ENCODE results near the gene LRRC55. TPM values are rescaled to one million over a fixed set of nuclear protein-coding genes. Genes with fewer than 3 reads are reported as not detected.

The LRRC55 gene
- total RNA-seq, 2 donors from 2014 or later: 0.09 to 0.45 TPM

GRCh38 chr11:57223601-57224000 is 41.8 kb downstream of the LRRC55 start:
- ATAC-seq (no peak), DNase-seq (no peak)
- intact Hi-C loops (cut with DNase I, micrococcal nuclease): no loop called here

GRCh38 chr11:57224128-57224527 is 42.4 kb downstream of the LRRC55 start:
- DNase-seq (no peak), ATAC-seq (no peak)
- intact Hi-C loops (cut with DNase I, micrococcal nuclease): no loop called here

GRCh38 chr11:57224537-57224936 is 42.8 kb downstream of the LRRC55 start:
- no peak for ATAC-seq
- intact Hi-C loops (cut with DNase I, micrococcal nuclease): no loop called here
- no peak for DNase-seq

DNA sequence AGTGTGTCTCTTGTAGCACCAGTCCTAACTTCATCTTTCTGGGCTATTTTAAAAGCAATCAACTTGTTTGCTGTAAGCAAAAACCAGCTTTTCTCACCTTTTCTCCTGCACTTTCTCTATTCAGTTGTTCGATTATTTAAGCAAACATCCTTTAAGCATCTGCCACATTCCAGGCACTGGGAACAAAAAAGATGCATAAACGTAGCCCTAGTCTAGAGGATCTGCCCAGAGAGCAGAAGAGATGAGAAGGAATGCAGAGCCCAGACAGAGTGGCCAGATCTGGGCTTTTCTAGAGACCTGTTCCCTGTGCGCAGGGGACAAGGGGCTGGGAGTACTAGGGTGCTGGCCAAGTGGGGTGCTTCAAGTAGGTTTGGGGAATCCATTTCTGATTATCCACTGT is 46.8 kb downstream of the LRRC55 start:
- no peak for DNase-seq
- ATAC-seq: no peak
- intact Hi-C loops (cut with DNase I, micrococcal nuclease): no loop called here

DNA sequence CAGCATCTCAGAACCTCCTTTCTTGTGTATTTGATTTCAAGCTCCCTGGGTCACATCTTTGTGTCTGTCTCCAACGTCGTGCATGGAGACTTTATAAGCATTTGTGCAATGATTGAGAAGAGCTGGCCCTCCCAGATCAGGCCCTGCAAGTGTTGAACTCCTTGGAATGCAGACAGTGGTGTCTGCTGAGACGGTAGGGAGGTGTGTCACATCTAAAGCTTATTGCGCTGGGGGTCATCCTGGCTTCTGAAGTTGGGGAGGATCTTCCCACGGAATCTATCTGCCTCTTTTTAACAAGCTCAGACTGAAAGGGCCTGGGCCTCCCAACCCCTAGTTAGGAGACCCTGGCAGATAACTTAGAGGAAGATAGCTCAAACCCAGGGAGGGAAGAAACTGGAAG is 48.6 kb downstream of the LRRC55 start:
- ATAC-seq: no peak
- intact Hi-C loops (cut with DNase I, micrococcal nuclease): no loop called here
- no peak for DNase-seq

DNA sequence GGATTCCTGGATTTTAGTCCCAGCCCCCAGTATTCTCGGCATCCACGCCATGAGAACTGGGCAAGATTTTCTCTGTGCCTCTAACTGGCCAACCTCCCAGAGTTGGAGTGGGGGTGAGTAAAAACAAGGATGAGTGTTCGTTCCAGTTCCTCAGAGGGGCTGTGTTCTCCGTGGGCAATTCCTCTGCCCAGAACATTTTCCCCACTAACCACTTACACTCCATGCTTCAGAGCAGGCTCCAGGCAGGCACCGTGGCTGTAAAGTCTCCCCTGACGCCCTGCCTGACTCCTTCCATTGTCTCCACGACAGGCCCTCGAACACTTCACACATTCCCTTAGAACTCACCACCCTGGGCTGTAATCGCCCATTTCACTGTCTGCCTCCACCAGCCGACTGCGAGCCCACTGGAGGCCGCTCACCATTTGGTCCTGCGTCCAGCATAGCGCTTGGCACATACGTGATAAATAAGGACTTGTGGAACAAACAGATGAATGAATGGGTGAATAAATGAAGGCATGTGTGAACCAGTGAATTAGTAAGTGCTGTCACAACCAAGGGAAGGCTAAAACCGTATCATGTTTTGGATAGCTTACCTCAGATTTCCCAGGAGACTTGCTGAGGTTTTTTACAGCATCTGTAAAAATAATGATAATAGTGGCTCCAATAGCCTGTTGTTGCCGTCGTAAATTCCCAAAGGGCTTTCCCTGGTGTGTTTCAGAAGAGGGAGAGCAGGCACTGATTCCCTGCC is 49.2 kb downstream of the LRRC55 start:
- no peak for DNase-seq
- ATAC-seq: no peak
- intact Hi-C loops (cut with DNase I, micrococcal nuclease): no loop called here

- intact Hi-C loops (cut with DNase I, micrococcal nuclease): no loop called here
- ATAC-seq (no peak), DNase-seq (no peak)
These were observed 49.9 kb downstream of the LRRC55 start for GRCh38 chr11:57231539-57232253.

DNA sequence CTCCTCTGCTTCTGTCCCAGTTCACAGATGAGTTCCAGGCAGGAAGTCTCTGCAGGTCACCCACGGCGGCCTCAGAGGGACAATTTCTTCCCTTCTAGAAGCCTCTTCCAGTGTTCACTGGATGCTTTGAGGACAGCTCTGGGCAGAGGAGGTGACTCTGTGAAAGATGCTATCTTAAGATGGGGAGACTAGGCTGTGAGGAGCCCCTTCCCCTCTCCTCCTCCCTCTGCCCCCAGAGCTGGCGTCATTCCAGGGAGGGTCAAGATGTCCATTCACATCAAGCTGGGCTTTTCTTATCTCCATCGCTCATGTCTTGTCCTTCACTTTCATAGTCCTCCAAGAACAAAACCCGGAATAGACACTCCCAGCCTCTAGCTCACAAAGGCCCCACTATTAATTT is 51.9 kb downstream of the LRRC55 start:
- intact Hi-C loops (cut with DNase I, micrococcal nuclease): no loop called here
- DNase-seq: no peak
- ATAC-seq: no peak

DNA sequence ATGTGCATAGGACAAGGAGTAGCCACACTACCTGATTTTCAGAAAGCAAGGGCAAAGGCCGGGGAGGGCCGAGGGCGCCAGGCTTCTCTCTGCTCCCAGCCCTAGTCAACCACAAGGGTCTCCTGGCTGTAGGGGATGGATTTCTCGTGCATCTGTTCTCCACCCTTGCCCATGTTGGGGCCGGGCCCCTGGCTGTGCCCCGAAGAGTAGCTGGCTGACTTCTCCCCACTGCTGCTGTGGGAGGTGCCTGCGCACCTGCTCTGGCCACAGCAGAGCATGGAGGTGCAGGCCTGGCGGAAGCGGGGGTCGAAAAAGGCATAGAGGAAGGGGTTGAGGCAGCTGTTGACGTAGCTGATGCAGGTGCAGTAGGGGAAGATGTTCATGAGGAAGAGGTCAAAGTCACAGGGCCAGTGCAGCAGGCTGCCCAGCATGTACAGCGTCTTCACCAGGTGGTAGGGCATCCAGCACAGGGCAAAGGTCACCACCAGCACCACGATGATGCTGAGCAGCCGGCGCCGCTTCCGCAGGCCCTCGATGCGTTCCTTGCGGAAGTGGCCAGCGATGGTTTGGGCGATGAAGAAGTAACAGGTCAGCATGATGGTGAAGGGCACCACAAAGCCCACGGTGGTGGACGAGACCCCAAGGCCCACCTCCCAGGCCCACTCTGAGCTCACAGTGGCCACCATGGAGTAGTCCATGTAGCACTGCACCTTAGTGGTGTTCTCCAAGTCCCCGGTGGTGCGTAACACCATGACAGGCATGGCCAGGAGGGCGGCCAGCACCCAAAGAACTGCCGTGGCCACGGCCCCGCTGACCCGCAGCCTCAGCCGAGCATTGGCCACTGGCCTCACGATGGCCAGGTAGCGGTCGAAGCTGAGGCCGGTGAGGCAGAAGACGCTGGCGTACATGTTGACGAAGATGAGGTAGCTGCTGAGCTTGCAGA is 54.3 kb downstream of the LRRC55 start:
- no peak for ATAC-seq

DNA sequence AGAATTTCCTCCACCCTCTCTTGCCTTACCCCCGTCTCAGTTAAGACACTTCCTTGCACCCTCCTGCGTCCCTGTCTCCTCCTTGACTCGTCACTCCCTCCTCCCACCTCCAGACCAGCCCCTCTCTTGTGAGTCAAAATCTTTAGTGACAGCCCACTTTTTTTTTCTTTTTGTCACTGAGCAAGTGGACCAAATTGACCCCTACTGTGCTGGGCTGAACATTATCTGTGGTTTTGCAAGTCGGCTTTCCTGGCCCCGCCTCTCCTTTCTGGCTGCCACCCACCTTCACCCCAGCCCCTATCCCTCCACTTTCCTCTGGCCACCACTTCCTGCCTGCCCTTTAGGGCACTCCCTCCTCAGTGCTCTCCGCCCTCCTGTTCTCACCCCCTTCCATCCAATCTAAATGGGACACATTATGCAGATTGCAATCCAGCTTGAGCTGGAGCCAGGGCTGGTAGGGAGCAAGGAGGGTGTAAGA is 55.5 kb downstream of the LRRC55 start, which contains the start of gene APLNR:
Gene APLNR (minus strand): TSS at position 47 of the 478 bp plus-strand sequence. CDS start 246 bp downstream, outside the sequence.
- DNase-seq (no peak), ATAC-seq (no peak)
- intact Hi-C loops (cut with DNase I, micrococcal nuclease): no loop called here

More for the DNA sequence above, 54.3 kb downstream of the LRRC55 start:
- no peak for DNase-seq
- intact Hi-C loops (cut with DNase I, micrococcal nuclease): no loop called here

- no peak for ATAC-seq
- intact Hi-C loops (cut with DNase I, micrococcal nuclease): no loop called here
- no peak for DNase-seq
These were observed 57.6 kb downstream of the LRRC55 start for GRCh38 chr11:57239348-57239747.

GRCh38 chr11:57240007-57240406 is 58.3 kb downstream of the LRRC55 start:
- ATAC-seq (peak; percentile 61), DNase-seq (no peak)
- intact Hi-C loops (cut with DNase I, micrococcal nuclease): no loop called here

GRCh38 chr11:57240757-57241156 is 59.0 kb downstream of the LRRC55 start:
- no peak for DNase-seq
- intact Hi-C loops (cut with DNase I, micrococcal nuclease): no loop called here
- no peak for ATAC-seq

Other genes starting within 250 kb of the LRRC55 start
- not detected for gene OR5AK2, start 193.0 kb upstream of the LRRC55 start, total RNA-seq
- 1 to 10 TPM; 3.5 to 3.6 TPM for gene APLNR, start 55.3 kb downstream of the LRRC55 start, total RNA-seq
- 100 to 1,000 TPM; 135 to 191 TPM for gene TNKS1BP1, start 143.0 kb downstream of the LRRC55 start, total RNA-seq
- gene SSRP1, start 153.9 kb downstream of the LRRC55 start, total RNA-seq: 10 to 100 TPM; 56.5 to 67.8 TPM
- not detected for gene P2RX3, start 156.4 kb downstream of the LRRC55 start, total RNA-seq
- gene PRG3, start 199.2 kb downstream of the LRRC55 start, total RNA-seq: not detected
- gene PRG2, start 208.7 kb downstream of the LRRC55 start, total RNA-seq: under 1 TPM in 1 of 2 donors, not detected in 1; 0.22 TPM
- 1 to 10 TPM; 6.9 to 9.6 TPM for gene SLC43A3, start 245.2 kb downstream of the LRRC55 start, total RNA-seq

All from left colon (tissue), 2 donors.